KOPT-K1 (cell line): ENCODE data around the gene LGR6.
"Not testable (repeated sequence)": the region's sequence is repeated elsewhere in the genome, so short reads cannot be mapped to it uniquely, and the experiment has no call there.

Experiments
- H3K27ac ChIP-seq: fragments of 200-600 bp; sonication (generic); 2 replicates; pipeline ENCODE4 v1.5.1; 2016; ENCODE audit warnings: antibody characterized with exemption, mild to moderate bottlenecking, low read depth, low read length; ENCODE audit not compliant: poor library complexity, severe bottlenecking
- H3K36me3 ChIP-seq: fragments of 200-600 bp; sonication (generic); 2 replicates; pipeline ENCODE4 v1.5.1; 2017; ENCODE audit warnings: antibody characterized with exemption, mild to moderate bottlenecking, low read length, moderate library complexity; ENCODE audit not compliant: insufficient read depth
- H3K9me3 ChIP-seq: fragments of 200-600 bp; sonication (generic); 2 replicates; pipeline ENCODE4 v1.5.1; 2017; ENCODE audit warnings: antibody characterized with exemption, low read length, mild to moderate bottlenecking; ENCODE audit not compliant: insufficient read depth, poor library complexity, severe bottlenecking

LGR6 gene

GRCh38 chr1:202255343-202255742, 61.7 kb downstream of the LGR6 start:
- H3K27ac ChIP-seq = no peak overlapping the region

GRCh38 chr1:202259705-202260104, 66.1 kb downstream of the LGR6 start:
- H3K36me3 ChIP-seq = no peaks in the 10 kb centered on the region
- H3K9me3 ChIP-seq = no peaks in the 10 kb centered on the region

More at GRCh38 chr1:202255343-202255742, 61.7 kb downstream of the LGR6 start:
- no peaks in the 10 kb centered on the region for H3K9me3 ChIP-seq
- H3K36me3 ChIP-seq = no peaks in the 10 kb centered on the region

GRCh38 chr1:202261209-202261958, 67.8 kb downstream of the LGR6 start:
- not testable (repeated sequence) for H3K36me3 ChIP-seq, H3K9me3 ChIP-seq, H3K27ac ChIP-seq

More at GRCh38 chr1:202259705-202260104, 66.1 kb downstream of the LGR6 start:
- H3K27ac ChIP-seq = no peak overlapping the region

- Histone ChIP-seq H3K27ac (no peak overlapping the region), H3K9me3 (no peaks in the 10 kb centered on the region), H3K36me3 (no peaks in the 10 kb centered on the region)
Observed at GRCh38 chr1:202263628-202264027, 70.0 kb downstream of the LGR6 start.

GRCh38 chr1:202264300-202264699, 70.7 kb downstream of the LGR6 start:
- Histone ChIP-seq H3K36me3 (no peaks in the 10 kb centered on the region), H3K27ac (no peak overlapping the region), H3K9me3 (no peaks in the 10 kb centered on the region)

- Histone ChIP-seq H3K9me3 (no peaks in the 10 kb centered on the region), H3K36me3 (no peaks in the 10 kb centered on the region), H3K27ac (no peak overlapping the region)
Observed at GRCh38 chr1:202264726-202265125, 71.1 kb downstream of the LGR6 start.

GRCh38 chr1:202266061-202266765, 72.6 kb downstream of the LGR6 start:
- no peaks in the 10 kb centered on the region for H3K36me3 ChIP-seq
- no peaks in the 10 kb centered on the region for H3K9me3 ChIP-seq
- H3K27ac ChIP-seq = no peak overlapping the region

- no peak overlapping the region for H3K27ac ChIP-seq
- H3K36me3 ChIP-seq = no peaks in the 10 kb centered on the region
- H3K9me3 ChIP-seq = no peaks in the 10 kb centered on the region
Observed at GRCh38 chr1:202268032-202268431, 74.4 kb downstream of the LGR6 start.

GRCh38 chr1:202268817-202269216, 75.2 kb downstream of the LGR6 start:
- H3K36me3 ChIP-seq = no peaks in the 10 kb centered on the region
- no peak overlapping the region for H3K27ac ChIP-seq
- no peaks in the 10 kb centered on the region for H3K9me3 ChIP-seq

- Histone ChIP-seq H3K27ac (no peak overlapping the region), H3K36me3 (no peaks in the 10 kb centered on the region), H3K9me3 (no peaks in the 10 kb centered on the region)
Observed at GRCh38 chr1:202270871-202271326, 77.3 kb downstream of the LGR6 start.

GRCh38 chr1:202272103-202272845, 78.7 kb downstream of the LGR6 start:
- Histone ChIP-seq H3K27ac (no peak overlapping the region), H3K36me3 (no peaks in the 10 kb centered on the region), H3K9me3 (no peaks in the 10 kb centered on the region)

GRCh38 chr1:202274611-202275010, 81.0 kb downstream of the LGR6 start:
- Histone ChIP-seq H3K36me3 (no peaks in the 10 kb centered on the region), H3K27ac (no peak overlapping the region), H3K9me3 (no peaks in the 10 kb centered on the region)

- H3K36me3 ChIP-seq = no peaks in the 10 kb centered on the region
- no peaks in the 10 kb centered on the region for H3K9me3 ChIP-seq
- H3K27ac ChIP-seq = no peak overlapping the region
Observed at GRCh38 chr1:202275061-202275770, 81.6 kb downstream of the LGR6 start.

GRCh38 chr1:202276081-202276715, 82.6 kb downstream of the LGR6 start:
- H3K36me3 ChIP-seq = no peaks in the 10 kb centered on the region
- no peaks in the 10 kb centered on the region for H3K9me3 ChIP-seq
- H3K27ac ChIP-seq = no peak overlapping the region
